Suprapubic skin (tissue), 4 donors: Measurements from ENCODE around the gene PYGB. TPM values are rescaled to one million over a fixed set of nuclear protein-coding genes. Genes with fewer than 3 reads are reported as not detected.

ENCODE experiments used
- DNase-seq, 2 donors: peaks; one replicate each; pipeline ENCODE4 v3.0.0-alpha.2; 2019; ENCODE audit warnings: low spot score in 2 of 2
- H3K27ac ChIP-seq: fragments of 200-600 bp; sonication (generic); one replicate; pipeline ENCODE4 v1.5.1; 2019
- H3K27me3 ChIP-seq: fragments of 200-600 bp; sonication (generic); one replicate; pipeline ENCODE4 v1.5.1; 2019
- H3K36me3 ChIP-seq: fragments of 200-600 bp; sonication (generic); one replicate; pipeline ENCODE4 v1.5.1; 2019
- H3K4me1 ChIP-seq: fragments of 200-600 bp; sonication (generic); one replicate; pipeline ENCODE4 v1.5.1; 2019
- H3K4me3 ChIP-seq: fragments of 200-600 bp; sonication (generic); one replicate; pipeline ENCODE4 v1.5.1; 2019; ENCODE audit warnings: mild to moderate bottlenecking
- H3K9me3 ChIP-seq: fragments of 200-600 bp; sonication (generic); one replicate; pipeline ENCODE4 v1.5.1; 2019
- CTCF ChIP-seq, 2 donors: fragments of 200-600 bp in 1 of 2; fragments of 450-650 bp in 1 of 2; sonication (generic) in 1 of 2; IDR thresholded peaks; one replicate each; pipeline ENCODE4 v1.5.1; 2016 to 2019; ENCODE audit warnings: antibody characterized with exemption in 2 of 2, mild to moderate bottlenecking in 1 of 2, moderate library complexity in 1 of 2
- EP300 ChIP-seq: sonication (generic); formaldehyde crosslinking; IDR thresholded peaks from one replicate; pipeline ENCODE4 v1.6.1; 2017; ENCODE audit warnings: antibody characterized with exemption
- POLR2A ChIP-seq, 2 donors: fragments of 450-650 bp; IDR thresholded peaks; one replicate each; pipeline ENCODE4 v1.6.1; 2017; ENCODE audit warnings: antibody characterized with exemption in 2 of 2, mild to moderate bottlenecking in 2 of 2, moderate library complexity in 2 of 2
- POLR2AphosphoS5 ChIP-seq, 3 donors: sonication (generic); formaldehyde crosslinking; IDR thresholded peaks; one replicate each; pipeline ENCODE4 v1.6.1; 2017; ENCODE audit warnings: antibody characterized with exemption in 3 of 3
- WGBS: methylation state at CpG from one replicate; pipeline ENCODE4 v1.1.5; 2018; 5-methylcytosine and 5-hydroxymethylcytosine counted together
- total RNA-seq, 4 donors: library from RNA; depleted of rRNA; stranded (reverse); fragments of >200 nt; gene quantifications; one replicate each; pipeline ENCODE4 v1.1.0, GENCODE V29; 2016

Gene PYGB
- total RNA-seq, 4 donors from 2014 or later: 142 to 247 (median 198) TPM

GRCh38 chr20:25223179-25223661 is 24.7 kb upstream of the PYGB start:
- WGBS: 85% methylated on average over 6 of the region's 8 CpGs
- no peaks in the 10 kb centered on the region for H3K27me3 ChIP-seq
- H3K4me1 ChIP-seq: peaks cover 18% of the 10 kb centered on the region
- H3K36me3 ChIP-seq: peaks cover 24% of the 10 kb centered on the region
- DNase-seq: peak in 1 of 2 donors; percentile 65
- H3K9me3 ChIP-seq: no peaks in the 10 kb centered on the region
- no peak overlapping the region for H3K4me3 ChIP-seq
- no peak overlapping the region for H3K27ac ChIP-seq
- no peak for TF ChIP-seq POLR2A (IDR thresholded peaks at IDR 0.05)
- TF ChIP-seq EP300: no peak
- no peak for TF ChIP-seq POLR2AphosphoS5 (IDR thresholded peaks at IDR 0.05)

GRCh38 chr20:25223765-25224720 is 23.8 kb upstream of the PYGB start:
- TF ChIP-seq EP300 (no peak), POLR2A (IDR thresholded peaks at IDR 0.05) (no peak), CTCF (IDR thresholded peaks at IDR 0.05) (no peak), POLR2AphosphoS5 (IDR thresholded peaks at IDR 0.05) (no peak)
- no peaks in the 10 kb centered on the region for H3K9me3 ChIP-seq
- peak in 1 of 2 donors; percentile 75 for DNase-seq
- peaks cover 16% of the 10 kb centered on the region for H3K36me3 ChIP-seq
- no peak overlapping the region for H3K27ac ChIP-seq
- WGBS: 94% methylated on average over 14 of the region's 24 CpGs
- H3K27me3 ChIP-seq: no peaks in the 10 kb centered on the region
- no peak overlapping the region for H3K4me3 ChIP-seq
- H3K4me1 ChIP-seq: peaks cover 18% of the 10 kb centered on the region

- WGBS: 98% methylated on average over 8 of the region's 16 CpGs
- DNase-seq: peak in 1 of 2 donors; percentile 71
- Histone ChIP-seq H3K4me3 (no peak overlapping the region), H3K4me1 (peaks cover 18% of the 10 kb centered on the region), H3K9me3 (no peaks in the 10 kb centered on the region), H3K36me3 (peaks cover 10% of the 10 kb centered on the region), H3K27me3 (no peaks in the 10 kb centered on the region), H3K27ac (no peak overlapping the region)
- TF ChIP-seq CTCF (IDR thresholded peaks at IDR 0.05) (no peak), POLR2AphosphoS5 (IDR thresholded peaks at IDR 0.05) (no peak), POLR2A (IDR thresholded peaks at IDR 0.05) (no peak), EP300 (no peak)
These were observed 22.9 kb upstream of the PYGB start for GRCh38 chr20:25224941-25225340.

- no peak for DNase-seq
- H3K4me1 ChIP-seq: peaks cover 18% of the 10 kb centered on the region
- WGBS: 73% methylated on average over 7 of the region's 16 CpGs
- H3K27ac ChIP-seq: peak overlapping the region; percentile 62
- H3K36me3 ChIP-seq: peaks cover 10% of the 10 kb centered on the region
- H3K27me3 ChIP-seq: no peaks in the 10 kb centered on the region
- no peak for TF ChIP-seq POLR2A (IDR thresholded peaks at IDR 0.05)
- no peak for TF ChIP-seq CTCF (IDR thresholded peaks at IDR 0.05)
- no peak for TF ChIP-seq POLR2AphosphoS5 (IDR thresholded peaks at IDR 0.05)
- no peak for TF ChIP-seq EP300
- no peak overlapping the region for H3K4me3 ChIP-seq
- H3K9me3 ChIP-seq: no peaks in the 10 kb centered on the region
These were observed 22.0 kb upstream of the PYGB start for GRCh38 chr20:25225642-25226432.

- no peaks in the 10 kb centered on the region for H3K9me3 ChIP-seq
- no peak overlapping the region for H3K4me3 ChIP-seq
- peaks cover 5% of the 10 kb centered on the region for H3K36me3 ChIP-seq
- DNase-seq: no peak
- TF ChIP-seq EP300: no peak
- TF ChIP-seq POLR2A (IDR thresholded peaks at IDR 0.05): no peak
- no peak for TF ChIP-seq CTCF (IDR thresholded peaks at IDR 0.05)
- TF ChIP-seq POLR2AphosphoS5 (IDR thresholded peaks at IDR 0.05): no peak
- no peaks in the 10 kb centered on the region for H3K27me3 ChIP-seq
- H3K27ac ChIP-seq: peak overlapping the region; percentile 62
- 46% methylated on average over 11 of the region's 28 CpGs for WGBS
- peaks cover 18% of the 10 kb centered on the region for H3K4me1 ChIP-seq
These were observed 21.2 kb upstream of the PYGB start for GRCh38 chr20:25226433-25227316.
